ENCODE measurements around the gene STARD8.
"Not testable (repeated sequence)": the region's sequence is repeated elsewhere in the genome, so short reads cannot be mapped to it uniquely, and the experiment has no call there.

Gene STARD8

GRCh38 chrX:68728186-68728585, 80.7 kb downstream of the STARD8 start:
- no peaks in the 10 kb centered on the region for H3K27me3 ChIP-seq (ENCODE audit: insufficient read depth, poor library complexity, severe bottlenecking)
- no peak for TF ChIP-seq REST (IDR thresholded peaks at IDR 0.05; ENCODE audit: insufficient replicate concordance, low read depth)
- no peak for TF ChIP-seq GABPA (IDR thresholded peaks at IDR 0.05; ENCODE audit: low read depth)
- TF ChIP-seq POLR2AphosphoS5 (IDR thresholded peaks at IDR 0.05; ENCODE audit: low read depth) = no peak
- TF ChIP-seq CTCF (IDR thresholded peaks at IDR 0.05; ENCODE audit: insufficient read depth, low read length) = no peak
- TF ChIP-seq SPI1 (IDR thresholded peaks at IDR 0.05; ENCODE audit: borderline replicate concordance, low read depth) = no peak

GRCh38 chrX:68731254-68731653, 83.8 kb downstream of the STARD8 start:
- DNase-seq (ENCODE audit: low read depth in 1 of 2, low spot score in 1 of 2) = no peak
- TF ChIP-seq SPI1 (IDR thresholded peaks at IDR 0.05; ENCODE audit: borderline replicate concordance, low read depth) (no peak), POLR2AphosphoS5 (IDR thresholded peaks at IDR 0.05; ENCODE audit: low read depth) (no peak), GABPA (IDR thresholded peaks at IDR 0.05; ENCODE audit: low read depth) (no peak), CTCF (IDR thresholded peaks at IDR 0.05; ENCODE audit: insufficient read depth, low read length) (no peak), REST (IDR thresholded peaks at IDR 0.05; ENCODE audit: insufficient replicate concordance, low read depth) (no peak)
- Histone ChIP-seq H3K27ac (replicated peaks) (no peak overlapping the region), H3K4me3 (replicated peaks; ENCODE audit: insufficient read depth, low read length) (no peak overlapping the region), H3K27me3 (ENCODE audit: insufficient read depth, poor library complexity, severe bottlenecking) (no peaks in the 10 kb centered on the region)

More at GRCh38 chrX:68728186-68728585, 80.7 kb downstream of the STARD8 start:
- DNase-seq (ENCODE audit: low read depth in 1 of 2, low spot score in 1 of 2) = no peak
- Histone ChIP-seq H3K4me3 (replicated peaks; ENCODE audit: insufficient read depth, low read length) (no peak overlapping the region), H3K27ac (replicated peaks) (no peak overlapping the region)

- no peak for TF ChIP-seq POLR2AphosphoS5 (IDR thresholded peaks at IDR 0.05; ENCODE audit: low read depth)
- peak; percentile 47 for TF ChIP-seq CTCF (IDR thresholded peaks at IDR 0.05; ENCODE audit: insufficient read depth, low read length)
- peak; percentile 6 to 61 for DNase-seq (ENCODE audit: low read depth in 1 of 2, low spot score in 1 of 2)
Observed at GRCh38 chrX:68732906-68733493, 85.5 kb downstream of the STARD8 start.

GRCh38 chrX:68735266-68735665, 87.8 kb downstream of the STARD8 start:
- Histone ChIP-seq H3K27me3 (ENCODE audit: insufficient read depth, poor library complexity, severe bottlenecking) (no peaks in the 10 kb centered on the region), H3K4me3 (replicated peaks; ENCODE audit: insufficient read depth, low read length) (no peak overlapping the region), H3K27ac (replicated peaks) (no peak overlapping the region)
- DNase-seq (ENCODE audit: low read depth in 1 of 2, low spot score in 1 of 2) = no peak
- no peak for TF ChIP-seq REST (IDR thresholded peaks at IDR 0.05; ENCODE audit: insufficient replicate concordance, low read depth)
- TF ChIP-seq CTCF (IDR thresholded peaks at IDR 0.05; ENCODE audit: insufficient read depth, low read length) = no peak
- TF ChIP-seq SPI1 (IDR thresholded peaks at IDR 0.05; ENCODE audit: borderline replicate concordance, low read depth) = no peak
- no peak for TF ChIP-seq POLR2AphosphoS5 (IDR thresholded peaks at IDR 0.05; ENCODE audit: low read depth)
- TF ChIP-seq GABPA (IDR thresholded peaks at IDR 0.05; ENCODE audit: low read depth) = no peak

More at GRCh38 chrX:68732906-68733493, 85.5 kb downstream of the STARD8 start:
- Histone ChIP-seq H3K27me3 (ENCODE audit: insufficient read depth, poor library complexity, severe bottlenecking) (no peaks in the 10 kb centered on the region), H3K4me3 (replicated peaks; ENCODE audit: insufficient read depth, low read length) (no peak overlapping the region), H3K27ac (replicated peaks) (no peak overlapping the region)

GRCh38 chrX:68741864-68742263, 94.4 kb downstream of the STARD8 start:
- H3K4me3 ChIP-seq (replicated peaks; ENCODE audit: insufficient read depth, low read length); H3K27ac ChIP-seq (replicated peaks); H3K27me3 ChIP-seq (ENCODE audit: insufficient read depth, poor library complexity, severe bottlenecking); DNase-seq (ENCODE audit: low read depth in 1 of 2, low spot score in 1 of 2): not testable (repeated sequence)

Data from HL-60 (cell line).